Astrocyte of the cerebellum (primary cell): Measurements from ENCODE around the gene MGRN1.

Source experiments
- DNase-seq: peaks from one replicate; pipeline ENCODE4 v3.0.0-alpha.2; 2011; ENCODE audit warnings: low read depth
- H3K4me3 ChIP-seq: 2 replicates; pipeline ENCODE4 v1.5.1; 2011; ENCODE audit warnings: mild to moderate bottlenecking, low read depth, low read length, moderate library complexity
- CTCF ChIP-seq: IDR thresholded peaks from 2 replicates; pipeline ENCODE4 v1.5.1; 2012; ENCODE audit warnings: low read length, low read depth, moderate library complexity, mild to moderate bottlenecking; ENCODE audit errors: missing control alignments
- in situ Hi-C: cut with HindIII; loops from 2 replicates; pipeline ENCODE4 v1.10.0; 2017; ENCODE audit warnings: low sequenced_read_pairs

The MGRN1 gene

GRCh38 chr16:4689864-4690704 lies 65.5 kb downstream of the MGRN1 start:
- in situ Hi-C loops, result no loop called here

GRCh38 chr16:4690946-4691665 lies 66.5 kb downstream of the MGRN1 start:
- no peak overlapping the region for H3K4me3 ChIP-seq
- DNase-seq, result no peak
- TF ChIP-seq CTCF, result no peak
- in situ Hi-C loops, result no loop called here

More at GRCh38 chr16:4689864-4690704, 65.5 kb downstream of the MGRN1 start:
- TF ChIP-seq CTCF, result no peak
- no peak overlapping the region for H3K4me3 ChIP-seq
- DNase-seq, result no peak

GRCh38 chr16:4691666-4692412 lies 67.2 kb downstream of the MGRN1 start:
- no peak overlapping the region for H3K4me3 ChIP-seq
- in situ Hi-C loops, result no loop called here
- no peak for TF ChIP-seq CTCF
- no peak for DNase-seq

GRCh38 chr16:4692460-4693295 lies 68.1 kb downstream of the MGRN1 start:
- in situ Hi-C loops, result no loop called here
- TF ChIP-seq CTCF, result no peak
- peak overlapping the region; percentile 83 for H3K4me3 ChIP-seq
- no peak for DNase-seq

- peak within 1 kb of the TSS; percentile 83 for H3K4me3 ChIP-seq
- no peak for TF ChIP-seq CTCF
- peak; percentile 77 for DNase-seq
- in situ Hi-C loops, result no loop called here
These were observed 68.8 kb downstream of the MGRN1 start, which contains the start of gene NUDT16L1 for GRCh38 chr16:4693296-4693955. Gene NUDT16L1, plus strand, starts transcription at chr16:4693562. Its CDS starts 165 bp downstream, at chr16:4693727.
